Activated CD8-positive, alpha-beta memory T cell treated with anti-CD3 and anti-CD28 coated beads for 1 hour (primary cell): Measurements from ENCODE around the gene LAMC2.

Experiments
- DNase-seq, 2 donors: peaks; one replicate each; pipeline ENCODE4 v3.0.0-alpha.2; 2020; ENCODE audit warnings: low read depth in 1 of 2; ENCODE audit errors: extremely low read depth in 1 of 2

The LAMC2 gene

DNA sequence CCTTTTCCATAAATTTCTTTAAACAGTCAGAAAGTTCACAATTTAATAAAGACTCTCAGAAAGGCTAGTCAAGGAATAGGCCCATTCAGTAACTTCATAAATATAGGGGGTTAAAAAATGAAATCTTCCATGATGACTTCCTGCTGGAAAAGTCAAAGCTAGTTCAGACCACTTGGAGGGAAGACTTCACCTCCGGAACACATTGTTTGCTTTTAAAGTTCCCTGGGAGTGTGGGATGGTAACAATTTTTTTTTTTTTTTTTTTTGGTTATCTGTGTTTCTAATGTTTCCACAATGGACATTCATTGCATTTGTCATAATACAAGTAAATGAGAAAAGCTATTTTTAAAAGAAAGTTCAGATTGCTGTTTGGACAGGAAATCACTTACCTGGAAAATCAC, 18.4 kb upstream of the LAMC2 start:
- DNase-seq = no peak

DNA sequence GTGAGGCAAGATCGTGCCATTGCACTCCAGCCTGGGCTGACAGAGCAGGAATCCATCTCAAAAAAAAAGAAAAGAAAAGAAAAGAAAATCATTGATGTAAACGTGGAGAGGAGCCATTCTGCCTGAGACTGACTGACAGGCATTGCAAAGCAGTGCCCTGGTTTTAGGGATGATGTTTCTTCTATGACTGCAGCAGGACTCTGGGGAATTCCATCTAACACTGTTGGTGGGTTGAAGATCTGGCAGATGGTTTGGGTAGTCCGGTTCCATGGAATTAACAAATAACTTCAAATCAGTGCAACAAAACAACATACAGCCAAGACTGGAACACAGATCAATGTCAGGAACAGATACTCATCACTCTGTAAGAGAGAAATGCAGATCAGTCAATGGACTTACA, 17.8 kb upstream of the LAMC2 start:
- DNase-seq = no peak

DNA sequence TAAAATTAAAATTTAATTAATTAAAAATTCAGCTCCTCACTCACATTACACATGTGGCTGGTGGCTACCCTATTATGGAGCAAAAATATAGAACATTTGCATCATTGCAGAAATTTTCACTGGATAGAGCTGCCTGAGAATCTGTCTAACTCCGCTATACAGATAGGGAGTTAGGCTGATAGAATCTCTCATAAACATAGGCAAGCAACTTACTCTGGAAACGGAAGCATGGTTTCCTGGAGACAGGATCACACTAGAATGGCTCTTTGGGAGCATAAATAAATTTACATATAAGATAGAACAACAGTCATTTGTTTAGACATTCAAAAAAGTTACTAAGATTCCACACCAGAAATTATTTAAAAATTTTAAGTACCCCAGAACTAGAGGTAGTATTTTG, 12.2 kb upstream of the LAMC2 start:
- DNase-seq = no peak

DNA sequence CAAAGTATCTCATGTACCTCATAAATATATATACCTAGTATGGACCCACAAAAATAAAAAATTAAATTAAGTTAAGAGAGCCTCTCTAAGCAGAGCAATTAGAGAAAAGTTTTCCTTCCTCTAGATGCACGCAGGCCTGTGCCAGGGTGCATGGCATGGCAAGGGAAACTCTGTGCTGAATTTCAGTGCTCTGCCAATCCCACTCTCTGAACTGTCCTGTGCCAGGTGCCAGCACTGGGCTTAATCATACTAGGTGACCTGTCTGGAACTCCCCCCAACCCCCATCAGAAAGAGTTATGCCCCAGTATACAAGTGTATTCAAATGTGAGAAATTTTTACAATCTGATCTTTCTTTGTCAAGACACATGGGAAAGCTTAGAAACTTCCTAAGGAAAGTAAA, 10.4 kb upstream of the LAMC2 start:
- DNase-seq = no peak

DNA sequence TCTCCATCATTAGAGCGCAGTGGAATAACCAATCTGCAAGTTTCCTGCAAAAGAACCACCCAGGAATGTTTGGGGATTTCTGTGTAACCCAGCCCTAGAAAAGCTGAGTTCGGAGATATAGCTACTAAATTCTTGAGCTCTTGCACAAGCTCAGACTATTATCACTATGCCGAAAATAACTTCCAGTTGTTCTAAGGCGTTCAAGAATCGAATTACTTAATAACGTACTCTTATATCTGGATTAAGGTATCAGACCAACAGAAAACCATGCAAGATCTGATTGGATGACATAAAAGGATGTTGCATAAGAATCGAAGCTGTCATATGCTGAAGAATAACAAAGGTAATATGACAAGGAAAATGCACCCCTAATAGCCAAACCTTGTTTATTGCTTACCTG, 7.5 kb upstream of the LAMC2 start:
- DNase-seq = no peak

DNA sequence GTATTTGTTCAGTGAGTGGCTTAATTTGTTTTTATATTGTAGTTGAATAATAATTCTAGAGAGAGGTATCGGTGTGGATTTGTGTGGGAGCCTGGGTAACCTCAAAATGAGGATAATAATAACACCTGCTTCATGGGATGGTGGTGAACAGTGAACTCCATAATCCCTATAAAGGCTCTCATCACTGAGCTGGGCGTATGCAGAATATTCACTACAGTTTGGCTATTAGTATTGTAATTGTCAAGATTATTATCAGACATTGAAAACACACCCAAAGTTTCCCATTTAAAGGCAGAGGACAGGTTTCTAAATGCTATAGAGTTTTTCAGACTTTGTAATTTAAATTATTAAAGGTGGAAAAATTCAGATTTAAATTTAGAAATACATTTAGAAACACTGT, 7.0 kb upstream of the LAMC2 start:
- DNase-seq = no peak

DNA sequence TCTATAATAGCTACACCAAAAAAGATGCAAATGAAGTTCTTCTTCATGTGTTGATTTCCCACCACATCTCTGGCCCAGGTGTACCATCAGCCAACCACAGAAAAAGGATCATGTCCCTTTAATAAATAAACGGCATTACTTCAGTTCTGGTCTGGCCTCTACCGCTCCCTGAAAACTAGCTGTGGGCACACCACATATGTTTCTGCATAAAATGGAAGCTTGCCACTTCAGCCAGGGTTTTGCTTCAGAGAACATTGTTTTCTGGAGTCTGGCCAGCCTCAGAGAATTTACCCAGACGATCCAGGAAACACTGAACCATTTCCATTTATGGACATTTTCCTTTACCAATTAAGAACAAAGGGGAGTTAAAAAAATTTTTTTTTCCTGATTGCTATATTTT, 5.8 kb upstream of the LAMC2 start:
- DNase-seq = no peak

DNA sequence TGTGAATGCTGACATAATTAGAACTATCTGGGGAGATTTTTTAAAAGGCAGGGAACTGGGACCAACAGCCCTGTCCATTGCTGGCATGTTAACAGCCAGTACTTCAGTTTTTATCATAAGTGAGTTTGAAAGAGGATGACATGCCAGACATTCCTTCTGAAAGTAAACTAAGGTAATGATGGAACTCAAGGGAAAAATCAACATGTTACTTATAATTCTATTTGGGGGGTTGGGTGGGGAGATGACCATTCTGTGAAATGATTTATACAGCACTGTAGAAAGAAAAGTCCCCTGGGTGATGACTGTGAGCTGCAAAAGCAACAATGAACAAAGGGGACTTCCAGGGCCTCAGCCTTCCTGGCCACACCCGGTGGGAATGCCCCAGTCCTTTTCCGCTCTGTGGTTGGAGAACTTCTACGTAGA, 5.4 kb upstream of the LAMC2 start:
- DNase-seq = no peak

DNA sequence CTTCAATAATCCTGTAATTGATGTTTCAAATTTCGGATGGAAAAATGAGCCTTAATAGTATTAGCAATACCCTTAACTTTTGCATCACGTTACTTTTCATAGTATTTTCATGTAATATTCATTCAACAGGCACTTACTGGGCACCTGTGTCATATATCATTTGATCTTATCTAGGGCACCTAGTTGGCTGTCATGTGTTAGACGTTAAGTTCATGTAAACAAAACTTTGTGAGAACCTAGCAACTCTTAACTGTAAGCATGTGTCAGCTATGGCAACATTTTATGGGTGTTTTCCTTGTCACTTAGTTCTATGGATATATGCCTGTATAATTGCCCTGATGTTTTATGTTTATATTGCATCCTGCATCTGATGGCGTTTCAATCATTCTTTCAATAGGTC, 777 bp downstream of the LAMC2 start:
- DNase-seq = no peak

DNA sequence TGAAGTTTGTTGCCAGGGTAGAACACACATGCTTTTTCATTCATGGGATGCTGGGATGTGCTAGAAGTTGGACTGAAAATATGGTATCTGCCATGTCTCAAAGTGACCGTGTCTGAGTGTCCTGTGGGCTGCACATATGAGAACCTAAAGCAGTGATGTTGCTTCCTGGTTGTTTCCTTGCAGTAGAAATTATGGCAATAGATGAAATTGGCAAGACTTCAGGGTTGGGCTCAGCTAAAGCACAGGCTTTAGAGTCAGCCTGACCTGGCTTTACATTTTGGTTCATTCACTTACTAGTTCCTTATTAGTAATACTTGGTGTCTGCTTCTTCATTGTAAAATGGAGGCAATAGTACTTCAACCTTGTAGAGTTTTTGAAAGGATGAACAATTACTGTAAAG, 2.2 kb downstream of the LAMC2 start:
- DNase-seq = no peak

DNA sequence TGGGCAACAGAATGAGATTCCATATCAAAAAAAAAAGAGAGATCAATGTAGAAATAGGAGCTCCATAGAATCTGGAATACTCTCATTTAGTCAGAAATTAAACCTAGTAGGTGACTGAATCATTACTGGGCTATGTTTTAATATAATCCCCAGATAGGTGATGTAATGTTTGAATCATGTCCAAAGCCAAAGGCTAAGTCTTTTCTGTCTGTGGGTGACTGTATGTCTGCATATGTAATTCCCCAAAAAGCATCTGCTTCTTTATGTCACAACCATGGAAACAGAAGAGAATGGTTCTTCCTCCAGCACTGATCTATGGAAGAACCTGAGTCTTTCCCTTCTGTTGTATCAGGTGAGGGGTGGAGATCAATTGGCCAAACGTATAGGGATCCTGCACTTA, 5.8 kb downstream of the LAMC2 start:
- DNase-seq = no peak

DNA sequence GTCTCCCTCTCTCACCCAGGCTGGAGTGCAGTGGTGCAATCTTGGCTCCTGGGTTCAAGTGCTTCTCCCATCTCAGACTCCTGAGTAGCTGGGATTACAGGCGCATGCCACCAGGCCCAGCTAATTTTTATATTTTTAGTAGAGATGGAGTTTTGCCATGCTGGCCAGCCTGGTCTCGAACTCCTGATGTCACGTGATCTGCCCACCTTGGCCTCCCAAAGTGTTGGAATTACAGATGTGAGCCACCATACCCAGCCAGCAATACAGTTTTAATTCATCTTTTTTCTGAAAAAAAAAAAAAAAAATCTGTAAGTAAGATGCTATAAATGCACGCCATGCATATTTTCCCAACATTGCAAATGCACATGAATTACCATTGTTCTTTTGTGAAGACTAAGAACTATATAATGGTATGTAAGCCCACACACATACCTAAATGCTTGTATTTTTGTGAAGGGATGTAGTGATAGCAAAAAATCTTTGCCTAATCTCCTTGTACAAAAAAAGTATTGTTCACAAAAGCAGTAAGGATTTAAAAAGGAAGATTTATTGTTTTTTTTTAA, 8.0 kb downstream of the LAMC2 start:
- no peak for DNase-seq

DNA sequence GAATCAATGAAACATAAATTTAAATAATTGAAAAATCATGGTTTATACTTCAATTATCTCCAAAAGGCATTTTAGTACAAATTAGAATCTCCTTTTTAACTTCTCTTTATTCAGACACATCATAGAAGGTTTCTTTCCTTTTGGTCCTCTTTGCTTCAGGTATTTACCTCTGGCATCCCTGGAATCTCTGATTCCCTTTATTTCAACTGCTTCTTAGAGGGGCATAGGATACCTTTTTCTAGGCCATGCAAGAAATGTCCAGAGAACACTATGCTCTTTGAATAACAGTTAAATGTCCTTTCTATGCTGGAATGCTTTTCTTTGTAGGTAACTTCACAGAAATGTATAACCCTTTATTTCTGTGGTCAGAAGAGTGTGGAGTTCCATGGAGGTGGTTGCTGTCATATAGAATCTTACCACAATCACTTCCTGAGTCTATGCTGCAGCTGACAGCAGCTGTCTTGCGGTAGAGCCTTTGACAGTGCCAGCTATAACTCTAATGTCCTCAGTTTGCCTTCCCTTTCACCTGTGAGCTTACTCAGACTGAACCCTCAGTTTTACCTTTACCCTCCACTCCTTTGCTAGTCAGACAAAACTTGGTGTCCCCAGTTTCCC, 8.6 kb downstream of the LAMC2 start:
- DNase-seq = no peak

DNA sequence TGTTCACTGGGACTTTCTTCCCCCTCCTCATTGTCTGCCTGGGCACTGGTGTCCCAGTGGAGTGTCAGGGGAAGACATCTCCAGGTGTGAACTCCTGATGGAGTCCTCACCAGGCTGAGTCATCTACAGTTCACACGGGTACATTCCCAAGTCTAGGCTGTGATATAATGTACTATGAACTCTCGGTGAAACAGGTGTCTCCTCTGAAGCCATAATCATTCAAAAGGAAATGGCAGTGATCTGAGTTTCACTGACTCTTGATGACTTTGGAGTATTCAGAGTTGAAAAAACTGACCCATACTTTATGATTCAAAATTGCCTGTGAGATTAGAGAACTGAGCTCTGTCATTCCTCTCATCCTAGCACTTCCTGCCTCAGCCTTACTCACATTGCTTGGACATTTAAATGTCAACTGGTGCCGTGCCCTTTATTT, 9.1 kb downstream of the LAMC2 start:
- no peak for DNase-seq

DNA sequence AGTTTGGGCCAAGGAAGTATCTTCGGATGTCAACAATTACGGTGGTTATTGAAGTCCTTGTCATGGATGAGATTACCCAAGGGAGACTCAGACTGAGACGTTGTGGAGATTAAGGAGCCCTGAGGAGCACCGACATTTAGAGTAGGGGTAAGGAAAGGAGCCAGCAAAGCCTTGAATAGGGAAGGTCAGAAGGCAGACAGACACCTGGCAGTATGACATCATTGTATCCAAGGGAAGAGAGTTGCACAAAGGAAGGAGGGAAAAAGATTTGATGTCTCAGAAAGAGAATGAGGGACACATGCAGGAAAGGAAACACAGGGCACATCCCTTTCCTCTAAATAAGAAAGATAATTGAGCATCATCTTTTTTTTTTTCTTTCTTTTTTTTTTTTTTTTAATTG, 11.7 kb downstream of the LAMC2 start:
- DNase-seq = no peak

DNA sequence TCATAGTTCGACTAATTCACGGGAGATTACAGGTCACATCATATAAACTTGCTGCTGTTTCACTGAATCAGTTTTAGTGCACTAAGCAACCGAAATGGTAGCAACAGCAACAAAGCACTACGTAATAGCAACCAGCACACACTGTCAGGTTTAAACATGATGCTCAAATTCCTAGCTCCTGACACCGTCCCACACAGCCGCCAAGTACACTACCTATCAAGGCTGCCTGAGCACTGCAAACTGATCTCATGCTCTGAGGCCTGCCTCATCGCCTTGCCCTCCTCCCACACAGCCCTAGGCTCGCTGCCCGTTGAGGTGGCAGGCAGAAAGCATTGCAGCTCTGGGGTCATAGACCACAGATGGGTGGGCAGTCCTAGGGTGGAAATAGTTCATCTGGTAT, 12.4 kb downstream of the LAMC2 start:
- no peak for DNase-seq

DNA sequence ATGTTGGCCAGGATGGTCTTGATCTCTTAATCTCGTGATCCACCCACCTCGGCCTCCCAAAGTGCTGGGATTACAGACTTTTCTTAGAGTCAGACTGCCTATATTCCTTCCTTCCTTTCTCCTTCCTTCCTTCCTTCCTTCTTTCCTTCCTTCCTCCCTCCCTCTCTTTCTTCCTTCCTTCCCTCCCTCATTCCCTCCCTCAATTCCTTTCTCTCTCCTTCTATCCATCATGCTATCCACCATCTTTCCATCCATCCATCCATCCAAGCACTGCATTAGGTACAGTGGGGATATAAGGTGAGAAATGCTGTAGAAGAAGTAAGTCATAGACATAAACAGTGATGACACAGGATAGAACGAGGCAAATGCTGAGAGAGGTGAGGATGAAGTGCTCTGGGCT, 13.2 kb downstream of the LAMC2 start:
- no peak for DNase-seq

DNA sequence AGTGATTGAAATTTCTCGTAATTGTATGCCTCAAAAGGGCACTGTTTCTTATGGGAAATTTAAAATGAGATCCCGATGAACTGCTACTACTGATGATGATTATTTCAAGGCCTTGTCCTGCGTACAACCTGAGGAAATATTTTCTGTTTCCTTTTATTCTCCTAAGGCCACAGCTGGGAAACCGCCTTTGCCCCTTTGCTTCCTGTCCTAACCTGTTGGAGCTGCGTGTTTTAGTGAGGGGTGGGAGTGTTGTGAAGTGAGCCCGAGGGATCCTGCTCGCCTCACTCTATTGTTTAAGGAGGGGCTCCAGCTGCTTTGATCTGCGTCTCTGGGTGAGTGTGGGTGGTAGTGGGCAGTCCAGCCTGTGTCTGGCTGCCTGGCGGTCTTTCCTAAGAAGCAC, 14.4 kb downstream of the LAMC2 start:
- DNase-seq = no peak

DNA sequence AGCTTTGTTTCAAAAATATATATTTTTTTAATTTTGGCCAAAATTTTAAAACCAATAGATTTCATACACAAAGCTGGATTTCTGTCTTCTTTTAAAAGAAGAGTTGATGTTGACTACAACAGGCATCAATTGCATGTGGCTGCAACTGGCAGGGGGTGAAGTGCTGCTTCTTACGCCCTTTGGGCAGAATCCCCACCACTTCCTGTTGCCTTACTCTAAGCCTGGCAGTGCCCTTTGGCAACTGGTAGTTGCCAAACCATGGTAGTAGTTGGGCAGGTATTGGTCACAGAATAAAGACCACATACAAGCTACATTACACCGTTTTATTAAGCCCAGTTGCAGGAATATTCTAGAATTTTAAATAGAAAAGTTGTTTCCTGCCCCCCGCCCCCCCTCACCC, 17.0 kb downstream of the LAMC2 start:
- no peak for DNase-seq

DNA sequence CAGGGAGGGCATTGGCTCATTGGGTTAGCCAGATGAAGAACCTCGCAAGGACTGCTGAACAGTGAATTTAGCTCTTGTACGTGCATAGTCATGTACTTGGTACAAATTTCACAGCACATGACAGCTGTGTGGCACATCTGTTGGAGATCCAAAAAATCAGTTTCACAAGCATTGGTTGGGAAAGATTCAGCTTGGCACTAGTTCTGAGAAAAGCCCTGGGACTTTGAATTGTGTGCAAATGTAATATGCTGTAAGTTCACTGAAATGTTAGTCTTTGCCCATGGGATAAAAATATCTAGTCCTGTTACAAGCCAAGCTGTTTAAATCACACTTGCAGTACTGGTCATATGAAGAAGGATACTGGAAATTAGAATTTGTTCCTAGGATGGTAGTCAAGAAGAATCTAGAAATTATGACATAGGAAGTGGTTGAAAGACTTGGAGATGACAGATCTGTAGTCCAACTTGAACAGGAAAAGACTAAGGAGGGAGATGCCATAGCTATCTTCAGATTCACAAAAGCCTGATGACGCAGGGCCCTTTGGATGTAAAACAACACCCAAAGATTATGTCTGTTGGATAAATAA, 19.2 kb downstream of the LAMC2 start:
- DNase-seq = no peak

DNA sequence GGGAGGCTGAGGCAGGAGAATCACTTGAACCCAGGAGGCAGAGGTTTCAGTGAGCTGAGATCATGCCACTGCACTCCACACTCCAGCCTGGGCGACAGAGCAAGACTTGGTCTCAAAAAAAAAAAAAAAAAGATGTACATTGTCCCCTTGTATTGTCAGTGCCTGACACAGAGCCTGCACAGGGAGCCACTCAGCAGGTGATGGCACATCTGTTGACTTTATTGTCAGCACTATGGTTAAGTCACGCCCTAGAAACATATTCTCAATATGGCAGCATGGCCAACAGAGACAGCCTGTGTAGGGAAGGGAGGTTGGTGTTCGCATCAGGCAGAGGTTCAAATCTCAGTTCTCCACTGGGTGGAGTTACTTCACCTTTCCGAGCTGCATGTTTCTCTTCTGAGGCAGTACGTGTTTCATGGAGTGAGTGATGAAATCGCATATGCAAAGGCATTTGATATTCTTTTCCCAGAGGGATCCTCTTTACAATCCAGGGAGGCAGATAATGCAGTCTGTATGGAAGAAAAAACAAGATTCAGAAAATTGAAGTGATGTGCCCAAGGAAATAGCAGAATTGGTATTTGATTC, 20.6 kb downstream of the LAMC2 start:
- no peak for DNase-seq

DNA sequence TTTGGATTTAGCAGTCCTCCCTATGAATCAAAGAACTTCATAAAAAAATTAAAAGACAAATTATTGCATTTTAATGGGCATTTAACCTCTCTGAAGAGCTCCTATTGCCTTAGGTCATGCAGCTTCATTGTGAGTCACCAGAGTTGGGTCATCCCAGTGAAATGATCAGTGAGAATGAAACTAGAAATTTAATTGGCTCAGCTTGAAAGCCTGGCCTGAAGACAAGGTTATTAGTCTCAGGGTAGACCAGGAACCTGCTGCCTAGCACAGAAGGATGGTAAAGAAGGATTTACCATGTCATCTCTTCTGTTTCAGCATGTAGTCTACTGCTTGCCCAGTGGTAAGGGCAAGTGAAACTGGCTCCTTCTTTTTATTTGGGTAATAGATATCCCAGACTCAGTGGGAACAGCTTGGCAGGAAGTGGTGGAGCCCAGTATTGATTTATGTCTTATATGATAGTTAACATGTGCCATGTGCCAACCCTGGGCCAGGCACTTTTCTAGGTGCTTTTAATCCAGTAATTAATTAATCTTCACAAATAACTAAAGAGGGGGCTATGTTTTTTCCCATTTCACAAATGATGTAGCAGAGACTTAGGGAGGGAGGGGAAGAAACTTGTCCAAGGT, 23.6 kb downstream of the LAMC2 start:
- DNase-seq = no peak
